Nephron (organoid): ENCODE measurements around the gene DOCK2.
"Not testable (repeated sequence)": the region's sequence is repeated elsewhere in the genome, so short reads cannot be mapped to it uniquely, and the experiment has no call there.

Experiments
- H3K27ac Mint-ChIP-seq, 3 experiments: 2 replicates each; pipeline ENCODE4 v1.8.0; 2020; ENCODE audit warnings: mixed read lengths in 3 of 3, mild to moderate bottlenecking in 2 of 3, moderate library complexity in 1 of 3
- H3K27me3 Mint-ChIP-seq: 2 replicates; pipeline ENCODE4 v1.8.0; 2021; ENCODE audit warnings: low read depth, mild to moderate bottlenecking, moderate library complexity, mixed read lengths
- H3K36me3 Mint-ChIP-seq: 2 replicates; pipeline ENCODE4 v1.8.0; 2020; ENCODE audit warnings: low read depth, mixed read lengths
- H3K4me1 Mint-ChIP-seq: 2 replicates; pipeline ENCODE4 v1.8.0; 2020; ENCODE audit warnings: mixed read lengths
- H3K4me3 Mint-ChIP-seq, 3 experiments: 2 replicates each; pipeline ENCODE4 v1.8.0; 2020; ENCODE audit warnings: mild to moderate bottlenecking in 3 of 3, mixed read lengths in 3 of 3, moderate library complexity in 2 of 3
- H3K9me3 Mint-ChIP-seq: 2 replicates; pipeline ENCODE4 v1.8.0; 2020; ENCODE audit warnings: mixed read lengths
- CTCF ChIP-seq, 3 experiments: fragments of 200-600 bp; sonication (generic); IDR thresholded peaks; one replicate each; pipeline ENCODE4 v1.5.0; 2021; ENCODE audit warnings: antibody characterized with exemption in 3 of 3; ENCODE audit not compliant: unreplicated experiment in 3 of 3

DOCK2 gene

GRCh38 chr5:170092455-170093101, 455.5 kb downstream of the DOCK2 start:
- no peak for TF ChIP-seq CTCF (IDR thresholded peaks at IDR 0.05; ENCODE audit: unreplicated experiment in 3 of 3)
- no peak overlapping the region for H3K4me3 Mint-ChIP-seq
- H3K36me3 Mint-ChIP-seq = no peaks in the 10 kb centered on the region
- H3K27me3 Mint-ChIP-seq = peaks cover 18% of the 10 kb centered on the region
- H3K9me3 Mint-ChIP-seq = peaks cover 4% of the 10 kb centered on the region
- no peak overlapping the region for H3K27ac Mint-ChIP-seq
- peaks cover under 1% of the 10 kb centered on the region for H3K4me1 Mint-ChIP-seq

DNA sequence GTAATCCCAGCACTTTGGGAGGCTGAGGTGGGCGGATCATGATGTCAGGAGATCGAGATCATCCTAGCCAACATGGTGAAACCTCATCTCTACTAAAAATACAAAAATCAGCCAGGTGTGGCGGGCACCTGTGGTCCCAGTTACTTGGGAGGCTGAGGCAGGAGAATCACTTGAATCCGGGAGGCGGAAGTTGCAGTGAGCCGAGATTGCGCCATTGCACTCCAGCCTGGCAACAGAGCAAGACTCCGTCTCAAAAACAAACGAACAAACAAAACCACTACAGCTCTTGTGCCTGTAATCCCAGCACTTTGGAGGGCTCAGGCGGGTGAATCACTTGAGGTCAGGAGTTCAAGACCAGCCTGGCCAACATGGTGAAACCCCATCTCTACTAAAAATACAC, 457.3 kb downstream of the DOCK2 start:
- H3K4me1 Mint-ChIP-seq, H3K36me3 Mint-ChIP-seq, H3K4me3 Mint-ChIP-seq, H3K9me3 Mint-ChIP-seq, H3K27ac Mint-ChIP-seq: not testable (repeated sequence)
- peaks cover 12% of the 10 kb centered on the region for H3K27me3 Mint-ChIP-seq

GRCh38 chr5:170095646-170096045, 458.6 kb downstream of the DOCK2 start:
- H3K9me3 Mint-ChIP-seq = peaks cover 7% of the 10 kb centered on the region
- H3K4me3 Mint-ChIP-seq = no peak overlapping the region
- peaks cover 12% of the 10 kb centered on the region for H3K4me1 Mint-ChIP-seq
- no peak for TF ChIP-seq CTCF (IDR thresholded peaks at IDR 0.05; ENCODE audit: unreplicated experiment in 3 of 3)
- H3K27me3 Mint-ChIP-seq = peaks cover 17% of the 10 kb centered on the region
- no peak overlapping the region for H3K27ac Mint-ChIP-seq
- no peaks in the 10 kb centered on the region for H3K36me3 Mint-ChIP-seq

- peaks cover 3% of the 10 kb centered on the region for H3K9me3 Mint-ChIP-seq
- peaks cover 12% of the 10 kb centered on the region for H3K4me1 Mint-ChIP-seq
- peaks cover 11% of the 10 kb centered on the region for H3K27me3 Mint-ChIP-seq
- TF ChIP-seq CTCF (IDR thresholded peaks at IDR 0.05; ENCODE audit: unreplicated experiment in 3 of 3) = no peak
- no peak overlapping the region for H3K4me3 Mint-ChIP-seq
- peak overlapping the region in 1 of 3 experiments; percentile 26 for H3K27ac Mint-ChIP-seq
- H3K36me3 Mint-ChIP-seq = no peaks in the 10 kb centered on the region
These were observed 460.9 kb downstream of the DOCK2 start for GRCh38 chr5:170097934-170098333.

DNA sequence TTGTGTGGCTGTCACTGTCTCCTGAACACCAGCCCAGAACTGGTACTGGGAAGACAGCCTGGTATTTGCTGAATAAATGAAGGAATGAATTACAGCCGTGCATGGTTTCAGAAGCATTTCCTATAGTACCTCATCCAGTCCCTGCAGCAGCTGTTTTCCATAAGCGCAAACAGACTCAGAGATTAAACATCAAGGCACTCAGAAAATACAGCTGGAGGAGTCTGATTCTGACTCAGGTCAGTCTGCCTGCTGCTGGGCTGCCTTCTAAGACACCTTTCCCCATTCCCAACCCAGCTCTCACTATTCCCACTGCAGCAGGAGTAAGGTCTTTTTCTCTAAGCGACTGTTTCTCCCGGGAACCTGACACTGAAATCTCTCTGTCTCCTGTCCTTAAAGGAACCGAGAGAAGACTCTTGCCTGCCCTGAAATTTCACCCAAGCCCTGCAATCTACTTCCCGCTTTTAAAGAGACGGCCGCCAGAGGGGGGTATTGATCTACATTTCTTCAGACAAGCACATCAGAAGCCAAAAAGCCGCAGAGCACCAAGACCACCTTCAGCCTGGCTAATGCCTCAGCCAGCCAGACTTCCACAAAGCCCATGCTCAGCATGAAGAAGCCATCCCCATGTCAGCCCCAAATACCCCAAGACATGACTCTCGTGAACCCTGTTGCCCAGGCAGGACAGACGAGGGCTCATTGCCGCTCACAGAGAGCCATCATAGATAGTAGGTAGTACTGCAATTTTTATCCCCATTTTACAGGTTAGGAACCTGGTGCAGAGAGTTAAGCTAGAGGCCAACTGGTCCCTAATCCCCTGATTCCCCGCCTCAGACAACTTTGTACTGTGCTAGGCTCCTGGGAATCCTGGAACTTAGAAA, 463.2 kb downstream of the DOCK2 start:
- Mint-ChIP-seq H3K27me3 (peaks cover 12% of the 10 kb centered on the region), H3K36me3 (no peaks in the 10 kb centered on the region), H3K4me3 (no peak overlapping the region), H3K4me1 (peaks cover 12% of the 10 kb centered on the region), H3K27ac (peak overlapping the region; percentile 7 to 18 (median 17)), H3K9me3 (peaks cover 3% of the 10 kb centered on the region)
- TF ChIP-seq CTCF (IDR thresholded peaks at IDR 0.05; ENCODE audit: unreplicated experiment in 3 of 3) = peak; percentile 66 to 85 (median 70)

DNA sequence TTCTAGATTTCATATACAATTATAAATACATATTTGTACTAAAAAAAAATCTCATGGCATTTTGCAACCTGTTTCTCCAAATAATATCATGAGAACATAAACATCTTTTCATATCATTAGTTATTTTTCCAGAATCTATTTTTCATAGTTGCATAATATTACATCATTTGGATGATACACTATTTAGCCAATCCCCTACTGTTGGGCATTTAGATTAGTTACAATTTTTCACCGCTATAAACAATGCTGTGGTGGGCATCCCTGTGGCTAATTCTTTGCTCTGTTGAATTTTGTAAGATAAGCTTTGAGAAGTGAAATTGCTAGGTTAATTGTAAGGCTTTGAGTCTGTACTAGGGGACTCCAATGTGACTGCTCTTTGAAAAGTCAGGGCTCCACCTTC, 466.4 kb downstream of the DOCK2 start:
- no peaks in the 10 kb centered on the region for H3K36me3 Mint-ChIP-seq
- H3K4me1 Mint-ChIP-seq = peaks cover 6% of the 10 kb centered on the region
- H3K27me3 Mint-ChIP-seq = peaks cover 26% of the 10 kb centered on the region
- no peak for TF ChIP-seq CTCF (IDR thresholded peaks at IDR 0.05; ENCODE audit: unreplicated experiment in 3 of 3)
- H3K4me3 Mint-ChIP-seq = no peak overlapping the region
- no peaks in the 10 kb centered on the region for H3K9me3 Mint-ChIP-seq
- H3K27ac Mint-ChIP-seq = no peak overlapping the region
